ENCODE measurements around the gene PPARGC1A. TPM values are rescaled to one million over a fixed set of nuclear protein-coding genes. Genes with fewer than 3 reads are reported as not detected.

PPARGC1A gene
- total and polyA plus RNA-seq, 7 donors = 7.8 to 89.3 (median 37.2) TPM

DNA sequence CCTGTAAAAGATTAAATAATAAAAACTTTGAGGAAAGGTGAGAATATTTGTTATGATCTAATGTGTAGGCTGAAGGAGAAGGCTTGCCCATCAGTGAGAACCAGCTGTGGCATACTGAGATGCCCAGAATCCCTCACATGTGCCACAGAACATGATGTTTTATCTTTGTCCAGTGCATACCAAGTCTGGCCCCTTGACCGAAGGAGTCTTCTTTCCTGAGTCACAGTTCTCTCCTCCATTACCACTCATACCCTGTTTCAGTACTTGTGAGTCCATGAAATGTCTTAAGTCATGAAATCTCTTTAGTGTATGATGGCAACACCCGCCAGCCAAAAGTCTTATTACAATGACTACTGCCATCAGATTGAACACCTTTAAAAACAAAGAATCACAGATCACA is 42.7 kb downstream of the PPARGC1A start:
- Histone ChIP-seq H3K36me3 (ENCODE audit: insufficient read depth in 1 of 2, low read depth in 1 of 2) (peaks cover 0 to 2% of the 10 kb centered on the region in 2 donors), H3K9me3 (no peaks in the 10 kb centered on the region), H3K4me1 (peaks cover 23% of the 10 kb centered on the region), H3K27me3 (ENCODE audit: insufficient read depth in 3 of 3, low read length in 2 of 3) (no peaks in the 10 kb centered on the region), H3K4me3 (no peak overlapping the region), H3K27ac (peak overlapping the region; percentile 51)
- no peak for TF ChIP-seq CTCF (IDR thresholded peaks at IDR 0.05)
- ATAC-seq (peak; percentile 63 to 89 (median 80)), DNase-seq (no peak)
- intact Hi-C loops (cut with DNase I) = no loop called here
- WGBS, 3 donors = 58 to 82% (median 64%) methylated on average over 2 of the region's 2 CpGs

DNA sequence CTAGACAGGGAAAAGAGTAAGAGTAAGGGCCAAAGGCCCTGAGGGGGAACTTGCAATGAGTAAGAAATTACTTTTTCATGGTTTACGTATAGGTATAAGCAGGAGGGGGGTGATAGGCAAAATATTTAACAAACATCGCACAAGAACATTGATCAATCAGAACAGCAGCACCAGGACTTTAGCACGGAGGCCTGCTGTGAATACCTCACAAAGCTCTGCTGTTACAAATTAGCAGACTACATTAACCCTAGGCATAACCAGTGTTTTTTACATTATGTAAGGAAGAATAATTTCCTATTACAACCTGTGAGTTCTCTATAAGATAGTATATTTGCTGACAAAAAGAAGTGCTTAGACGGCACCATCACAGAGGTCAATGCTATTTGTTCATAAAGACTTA is 44.9 kb downstream of the PPARGC1A start:
- peaks cover 0 to 2% of the 10 kb centered on the region in 2 donors for H3K36me3 ChIP-seq (ENCODE audit: insufficient read depth in 1 of 2, low read depth in 1 of 2)
- peaks cover 9% of the 10 kb centered on the region for H3K4me1 ChIP-seq
- WGBS, 3 donors = 72 to 93% (median 78%) methylated on average over 4 of the region's 4 CpGs
- H3K27ac ChIP-seq = peak overlapping the region; percentile 25
- intact Hi-C loops (cut with DNase I) = no loop called here
- no peak for DNase-seq
- H3K27me3 ChIP-seq (ENCODE audit: insufficient read depth in 3 of 3, low read length in 2 of 3) = no peaks in the 10 kb centered on the region
- no peak overlapping the region for H3K4me3 ChIP-seq
- no peaks in the 10 kb centered on the region for H3K9me3 ChIP-seq
- ATAC-seq = no peak
- no peak for TF ChIP-seq CTCF (IDR thresholded peaks at IDR 0.05)

GRCh38 chr4:23839279-23839678 is 50.6 kb downstream of the PPARGC1A start:
- Histone ChIP-seq H3K9me3 (no peaks in the 10 kb centered on the region), H3K27me3 (ENCODE audit: insufficient read depth in 3 of 3, low read length in 2 of 3) (no peaks in the 10 kb centered on the region), H3K4me1 (peaks cover 28% of the 10 kb centered on the region), H3K36me3 (ENCODE audit: insufficient read depth in 1 of 2, low read depth in 1 of 2) (no peaks in the 10 kb centered on the region), H3K27ac (peak overlapping the region; percentile 74), H3K4me3 (peak overlapping the region; percentile 48)
- WGBS, 3 donors = 32 to 56% (median 37%) methylated on average over 4 of the region's 4 CpGs
- no peak for TF ChIP-seq CTCF (IDR thresholded peaks at IDR 0.05)
- intact Hi-C loops (cut with DNase I) = no loop called here
- ATAC-seq = peak; percentile 33 to 55 (median 46)
- DNase-seq = no peak

DNA sequence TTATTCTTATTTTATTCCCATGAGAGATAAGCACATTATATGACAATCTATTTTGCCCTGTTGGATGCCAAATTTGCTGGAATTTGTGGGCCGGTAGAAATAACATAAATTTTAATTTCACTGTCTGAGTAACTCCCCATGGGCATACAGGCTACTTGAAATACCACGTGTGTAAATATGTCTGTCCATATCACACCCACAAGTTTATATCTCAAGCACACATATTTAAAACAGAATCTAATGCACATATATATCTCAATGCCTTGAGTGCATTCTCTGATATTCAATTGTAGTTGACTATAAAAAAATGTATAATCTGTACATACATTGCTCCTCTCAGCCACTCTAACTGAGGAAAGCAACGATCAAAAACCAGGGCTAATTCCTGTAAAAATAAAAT is 51.2 kb downstream of the PPARGC1A start:
- intact Hi-C loops (cut with DNase I) = no loop called here
- no peak for TF ChIP-seq CTCF (IDR thresholded peaks at IDR 0.05)
- Histone ChIP-seq H3K4me1 (peaks cover 28% of the 10 kb centered on the region), H3K36me3 (ENCODE audit: insufficient read depth in 1 of 2, low read depth in 1 of 2) (no peaks in the 10 kb centered on the region), H3K4me3 (no peak overlapping the region), H3K27ac (peak overlapping the region; percentile 74), H3K9me3 (no peaks in the 10 kb centered on the region), H3K27me3 (ENCODE audit: insufficient read depth in 3 of 3, low read length in 2 of 3) (no peaks in the 10 kb centered on the region)
- no peak for ATAC-seq
- DNase-seq = no peak
- WGBS, 3 donors = 51 to 61% (median 51%) methylated on average over 3 of the region's 3 CpGs

GRCh38 chr4:23838131-23838530 is 51.7 kb downstream of the PPARGC1A start:
- Histone ChIP-seq H3K27me3 (ENCODE audit: insufficient read depth in 3 of 3, low read length in 2 of 3) (no peaks in the 10 kb centered on the region), H3K36me3 (ENCODE audit: insufficient read depth in 1 of 2, low read depth in 1 of 2) (no peaks in the 10 kb centered on the region), H3K9me3 (no peaks in the 10 kb centered on the region), H3K27ac (peak overlapping the region; percentile 74), H3K4me3 (no peak overlapping the region), H3K4me1 (peaks cover 28% of the 10 kb centered on the region)
- no peak for DNase-seq
- no peak for TF ChIP-seq CTCF (IDR thresholded peaks at IDR 0.05)
- 79 to 92% (median 89%) methylated on average over 3 of the region's 3 CpGs for WGBS, 3 donors
- no peak for ATAC-seq
- intact Hi-C loops (cut with DNase I) = no loop called here
